ENCODE data around the gene TBC1D21.

TBC1D21 gene

GRCh38 chr15:73908030-73908821 is 34.9 kb downstream of the TBC1D21 start:
- peak; percentile 90 for DNase-seq (ENCODE audit: low read depth, low spot score)

GRCh38 chr15:73908822-73909122 is 35.4 kb downstream of the TBC1D21 start:
- DNase-seq (ENCODE audit: low read depth, low spot score) = no peak

- DNase-seq (ENCODE audit: low read depth, low spot score) = no peak
Measured at GRCh38 chr15:73909651-73910050, 36.3 kb downstream of the TBC1D21 start.

GRCh38 chr15:73910522-73911303 is 37.3 kb downstream of the TBC1D21 start:
- no peak for DNase-seq (ENCODE audit: low read depth, low spot score)

GRCh38 chr15:73912030-73912596 is 38.7 kb downstream of the TBC1D21 start:
- DNase-seq (ENCODE audit: low read depth, low spot score) = no peak

GRCh38 chr15:73914145-73914544 is 40.8 kb downstream of the TBC1D21 start:
- DNase-seq (ENCODE audit: low read depth, low spot score) = no peak

GRCh38 chr15:73915082-73915481 is 41.7 kb downstream of the TBC1D21 start:
- DNase-seq (ENCODE audit: low read depth, low spot score) = no peak

GRCh38 chr15:73918784-73919183 is 45.4 kb downstream of the TBC1D21 start:
- no peak for DNase-seq (ENCODE audit: low read depth, low spot score)

- DNase-seq (ENCODE audit: low read depth, low spot score) = no peak
Measured at GRCh38 chr15:73919706-73920105, 46.3 kb downstream of the TBC1D21 start.

- no peak for DNase-seq (ENCODE audit: low read depth, low spot score)
Measured at GRCh38 chr15:73921254-73921925, 48.0 kb downstream of the TBC1D21 start.

- DNase-seq (ENCODE audit: low read depth, low spot score) = peak; percentile 79
Measured at GRCh38 chr15:73922186-73923151, 49.1 kb downstream of the TBC1D21 start.

GRCh38 chr15:73923156-73923487 is 49.8 kb downstream of the TBC1D21 start:
- DNase-seq (ENCODE audit: low read depth, low spot score) = no peak

- DNase-seq (ENCODE audit: low read depth, low spot score) = no peak
Measured at GRCh38 chr15:73923488-73924164, 50.3 kb downstream of the TBC1D21 start.

GRCh38 chr15:73924171-73924921 is 51.0 kb downstream of the TBC1D21 start:
- DNase-seq (ENCODE audit: low read depth, low spot score) = peak; percentile 90

- no peak for DNase-seq (ENCODE audit: low read depth, low spot score)
Measured at GRCh38 chr15:73925848-73926218, 52.5 kb downstream of the TBC1D21 start.

GRCh38 chr15:73926219-73927002 is 53.0 kb downstream of the TBC1D21 start, which contains the start of gene LOXL1:
TSS of gene LOXL1 (plus strand) at chr15:73926462. CDS start at chr15:73926784, 322 bp downstream.
- DNase-seq (ENCODE audit: low read depth, low spot score) = peak; percentile 97

- DNase-seq (ENCODE audit: low read depth, low spot score) = peak; percentile 77
Measured at GRCh38 chr15:73927003-73927475, 53.7 kb downstream of the TBC1D21 start.

GRCh38 chr15:73927476-73928240 is 54.3 kb downstream of the TBC1D21 start:
- DNase-seq (ENCODE audit: low read depth, low spot score) = peak; percentile 83
